Measurements from ENCODE around the gene GPBP1. TPM values are rescaled to one million over a fixed set of nuclear protein-coding genes. Genes with fewer than 3 reads are reported as not detected.

Gene GPBP1
- total and polyA plus RNA-seq, 2 of the 4 experiments (the other 2 are of a cell fraction), result 24.3 to 29.2 TPM

GRCh38 chr5:57207007-57207653 lies 33.3 kb downstream of the GPBP1 start:
- Histone ChIP-seq H2BK20ac (ENCODE audit: low read depth, low read length) (no peak overlapping the region), H3K9me3 (ENCODE audit: control insufficient read depth, insufficient read depth, low read length) (0 out of 2 replicates have a peak, but pooled peaks cover 2% of the 10 kb centered on the region), H3K36me3 (ENCODE audit: control insufficient read depth, insufficient read depth, low read length) (0 out of 2 replicates have a peak, but pooled peaks cover 2% of the 10 kb centered on the region), H2BK15ac (ENCODE audit: low read depth, low read length) (no peak overlapping the region), H3K4ac (ENCODE audit: low read depth, low read length) (no peak overlapping the region), H3K14ac (replicated peaks; ENCODE audit: low read depth, low read length) (no peak overlapping the region), H2AK9ac (replicated peaks; ENCODE audit: low read depth, low read length, poor library complexity) (no peak overlapping the region), H3K18ac (ENCODE audit: low read depth, low read length) (no peak overlapping the region), H2AFZ (replicated peaks; ENCODE audit: low read length, poor library complexity) (no peak overlapping the region), H4K8ac (ENCODE audit: low read depth in 2 of 2, low read length in 2 of 2) (no peak overlapping the region), H2AK5ac (ENCODE audit: low read depth, low read length) (no peak overlapping the region), H3K23ac (ENCODE audit: low read depth, low read length) (no peak overlapping the region), H2BK5ac (ENCODE audit: low read depth, low read length, poor library complexity, severe bottlenecking) (no peak overlapping the region), H3K56ac (ENCODE audit: extremely low read depth, insufficient read depth, low read length) (no peak overlapping the region), H3K79me1 (ENCODE audit: low read depth in 1 of 2, low read length in 2 of 2) (peaks cover 19 to 71% of the 10 kb centered on the region in 2 experiments), H4K91ac (ENCODE audit: insufficient read depth, low read depth, low read length) (no peak overlapping the region), H2BK120ac (ENCODE audit: low read depth, low read length) (no peak overlapping the region), H3K4me1 (ENCODE audit: control insufficient read depth, insufficient read depth, low read length) (peaks cover 13% of the 10 kb centered on the region), H4K20me1 (ENCODE audit: insufficient read depth, low read length) (peaks cover 69% of the 10 kb centered on the region), H3K4me3 (ENCODE audit: insufficient read depth, low read depth, low read length) (no peak overlapping the region), H3K27me3 (ENCODE audit: control insufficient read depth, insufficient read depth, low read length) (no peaks in the 10 kb centered on the region), H3K27ac (ENCODE audit: insufficient read depth, low read length) (no peak overlapping the region), H3K9ac (ENCODE audit: low read depth, low read length) (no peak overlapping the region), H3K9me1 (ENCODE audit: insufficient read depth, low read length) (peaks cover 20% of the 10 kb centered on the region), H3K4me2 (ENCODE audit: low read depth, low read length) (no peak overlapping the region), H4K5ac (ENCODE audit: low read depth, low read length) (no peak overlapping the region)
- in situ Hi-C loops (cut with MboI; ENCODE audit: low sequenced_read_pairs) (loop anchor here (25.0 kb wide), 2 partner anchors 945 to 1245 kb away; no protein-coding TSS in a partner anchor), dilution Hi-C loops (cut with HindIII; ENCODE audit: low sequenced_read_pairs, unreplicated experiment) (no loop called here), intact Hi-C loops (cut with micrococcal nuclease) (no loop called here)
- DNase-seq (no peak), ATAC-seq (ENCODE audit: low read depth) (no peak)
- 80% methylated on average over 1 of the region's 7 CpGs; no CpG with 5 or more reads in 1 of the 2 experiments for WGBS, 2 experiments (ENCODE audit: extremely low coverage in 2 of 2, insufficient read length in 1 of 2)
- TF ChIP-seq NFE2L2 (IDR thresholded peaks at IDR 0.05; ENCODE audit: low read depth, low read length), result no peak
- no peak for TF ChIP-seq ELK1 (IDR thresholded peaks at IDR 0.05; ENCODE audit: borderline replicate concordance, low read depth, low read length)
- TF ChIP-seq FOS (IDR thresholded peaks at IDR 0.05; ENCODE audit: low read depth, low read length), result no peak
- no peak for TF ChIP-seq MXI1 (IDR thresholded peaks at IDR 0.05; ENCODE audit: borderline replicate concordance, low read depth, low read length)
- no peak for TF ChIP-seq CHD1 (IDR thresholded peaks at IDR 0.05; ENCODE audit: low read depth, low read length)
- TF ChIP-seq MAFK (IDR thresholded peaks at IDR 0.05; ENCODE audit: low read depth, low read length), result no peak
- no peak for TF ChIP-seq MAZ (IDR thresholded peaks at IDR 0.05; ENCODE audit: borderline replicate concordance, low read depth, low read length)
- TF ChIP-seq USF2 (IDR thresholded peaks at IDR 0.05; ENCODE audit: low read depth, low read length), result no peak
- ChIA-PET POLR2A (ENCODE audit: unreplicated experiment) (no interaction called here), CTCF (no interaction called here)
- no TSS peak for BruUV-seq (replicated peaks)
